ENCODE results near the gene PLXNA3.

Gene PLXNA3

GRCh38 chrX:154515966-154516655 is 58.0 kb downstream of the PLXNA3 start, which contains the start of gene FAM3A:
FAM3A (minus strand) TSS chrX:154516232; CDS start chrX:154515772, 460 bp downstream.
- H3K27me3 ChIP-seq (ENCODE audit: control insufficient read depth, insufficient read depth, low read length) = no peaks in the 10 kb centered on the region
- H3K36me3 ChIP-seq (ENCODE audit: control insufficient read depth, insufficient read depth, low read length) = no peaks in the 10 kb centered on the region
- H3K4me3 ChIP-seq (ENCODE audit: low read depth, low read length) = peak within 1 kb of the TSS; percentile 88
- H3K4me1 ChIP-seq (ENCODE audit: control insufficient read depth, insufficient read depth, low read length) = peaks cover 18% of the 10 kb centered on the region
- peak within 1 kb of the TSS; percentile 88; the same call in 1 of the 2 replicates for H3K27ac ChIP-seq (ENCODE audit: low read depth, low read length)
- peak within 1 kb of the TSS; percentile 79 for H3K9ac ChIP-seq (ENCODE audit: low read length)
- peaks cover 6% of the 10 kb centered on the region; the same call in 1 of the 2 replicates for H3K9me3 ChIP-seq (ENCODE audit: control insufficient read depth, insufficient read depth, low read depth, low read length)

- Histone ChIP-seq H3K4me1 (ENCODE audit: control insufficient read depth, insufficient read depth, low read length) (peaks cover 18% of the 10 kb centered on the region), H3K4me3 (ENCODE audit: low read depth, low read length) (peak overlapping the region; percentile 64), H3K27me3 (ENCODE audit: control insufficient read depth, insufficient read depth, low read length) (no peaks in the 10 kb centered on the region), H3K9ac (ENCODE audit: low read length) (peak overlapping the region; percentile 76), H3K9me3 (ENCODE audit: control insufficient read depth, insufficient read depth, low read depth, low read length) (peaks cover 5% of the 10 kb centered on the region; the same call in 1 of the 2 replicates), H3K36me3 (ENCODE audit: control insufficient read depth, insufficient read depth, low read length) (no peaks in the 10 kb centered on the region), H3K27ac (ENCODE audit: low read depth, low read length) (peak overlapping the region; percentile 68; the same call in 1 of the 2 replicates)
Observed at GRCh38 chrX:154516656-154517100, 58.6 kb downstream of the PLXNA3 start.

GRCh38 chrX:154517101-154517781 is 59.2 kb downstream of the PLXNA3 start:
- H3K9ac ChIP-seq (ENCODE audit: low read length) = peak overlapping the region; percentile 76
- peaks cover 3% of the 10 kb centered on the region; the same call in 1 of the 2 replicates for H3K9me3 ChIP-seq (ENCODE audit: control insufficient read depth, insufficient read depth, low read depth, low read length)
- H3K27ac ChIP-seq (ENCODE audit: low read depth, low read length) = peak overlapping the region; percentile 68; the same call in 1 of the 2 replicates
- peaks cover 18% of the 10 kb centered on the region for H3K4me1 ChIP-seq (ENCODE audit: control insufficient read depth, insufficient read depth, low read length)
- peak overlapping the region; percentile 64 for H3K4me3 ChIP-seq (ENCODE audit: low read depth, low read length)
- no peaks in the 10 kb centered on the region for H3K27me3 ChIP-seq (ENCODE audit: control insufficient read depth, insufficient read depth, low read length)
- no peaks in the 10 kb centered on the region for H3K36me3 ChIP-seq (ENCODE audit: control insufficient read depth, insufficient read depth, low read length)

- no peak overlapping the region for H3K9ac ChIP-seq (ENCODE audit: low read length)
- H3K27me3 ChIP-seq (ENCODE audit: control insufficient read depth, insufficient read depth, low read length) = no peaks in the 10 kb centered on the region
- H3K36me3 ChIP-seq (ENCODE audit: control insufficient read depth, insufficient read depth, low read length) = no peaks in the 10 kb centered on the region
- no peak overlapping the region for H3K4me3 ChIP-seq (ENCODE audit: low read depth, low read length)
- peaks cover 3% of the 10 kb centered on the region; the same call in 1 of the 2 replicates for H3K9me3 ChIP-seq (ENCODE audit: control insufficient read depth, insufficient read depth, low read depth, low read length)
- peaks cover 18% of the 10 kb centered on the region for H3K4me1 ChIP-seq (ENCODE audit: control insufficient read depth, insufficient read depth, low read length)
- H3K27ac ChIP-seq (ENCODE audit: low read depth, low read length) = no peak overlapping the region
Observed at GRCh38 chrX:154519389-154519788, 61.3 kb downstream of the PLXNA3 start.

GRCh38 chrX:154525606-154526490 is 67.8 kb downstream of the PLXNA3 start:
- Histone ChIP-seq H3K27me3 (ENCODE audit: control insufficient read depth, insufficient read depth, low read length) (peaks cover 7% of the 10 kb centered on the region; the same call in 1 of the 2 replicates), H3K9ac (ENCODE audit: low read length) (no peak overlapping the region), H3K4me1 (ENCODE audit: control insufficient read depth, insufficient read depth, low read length) (peaks cover 10% of the 10 kb centered on the region; the same call in 1 of the 2 replicates), H3K4me3 (ENCODE audit: low read depth, low read length) (no peak overlapping the region), H3K9me3 (ENCODE audit: control insufficient read depth, insufficient read depth, low read depth, low read length) (peaks cover 10% of the 10 kb centered on the region; the same call in 1 of the 2 replicates), H3K27ac (ENCODE audit: low read depth, low read length) (no peak overlapping the region), H3K36me3 (ENCODE audit: control insufficient read depth, insufficient read depth, low read length) (peaks cover 3% of the 10 kb centered on the region; the same call in 1 of the 2 replicates)

- Histone ChIP-seq H3K27me3 (ENCODE audit: control insufficient read depth, insufficient read depth, low read length) (peaks cover 7% of the 10 kb centered on the region; the same call in 1 of the 2 replicates), H3K9me3 (ENCODE audit: control insufficient read depth, insufficient read depth, low read depth, low read length) (peaks cover 14% of the 10 kb centered on the region; the same call in 1 of the 2 replicates), H3K27ac (ENCODE audit: low read depth, low read length) (no peak overlapping the region), H3K36me3 (ENCODE audit: control insufficient read depth, insufficient read depth, low read length) (peaks cover 8% of the 10 kb centered on the region), H3K4me3 (ENCODE audit: low read depth, low read length) (peak overlapping the region; percentile 43), H3K4me1 (ENCODE audit: control insufficient read depth, insufficient read depth, low read length) (peaks cover 18% of the 10 kb centered on the region; the same call in 1 of the 2 replicates), H3K9ac (ENCODE audit: low read length) (peak overlapping the region; percentile 33)
Observed at GRCh38 chrX:154526901-154527675, 69.0 kb downstream of the PLXNA3 start.

All from HUES6 (cell line).